T-helper 1 cell treated with Interleukin-12 subunit alpha and Interleukin-12 subunit beta and Interleukin-4 antibody, amounts not matched to agents 30 μg/mL and 1 μg/mL, for 36 hours (primary cell): ENCODE measurements around the gene NPRL2.
A peak's percentile ranks its signal among the peaks of the same experiment; 100 is the strongest.

Source experiments
- H3K27ac Mint-ChIP-seq: one replicate; pipeline ENCODE4 v1.8.0; 2021; ENCODE audit warnings: mild to moderate bottlenecking, mixed read lengths
- H3K27me3 Mint-ChIP-seq: one replicate; pipeline ENCODE4 v1.8.0; 2021; ENCODE audit warnings: low read depth, mixed read lengths
- H3K36me3 Mint-ChIP-seq: one replicate; pipeline ENCODE4 v1.8.0; 2021; ENCODE audit warnings: low read depth, mixed read lengths
- H3K4me1 Mint-ChIP-seq: one replicate; pipeline ENCODE4 v1.8.0; 2021; ENCODE audit warnings: low read depth, mixed read lengths
- H3K4me3 Mint-ChIP-seq: one replicate; pipeline ENCODE4 v1.8.0; 2021; ENCODE audit warnings: mild to moderate bottlenecking, moderate library complexity, mixed read lengths
- H3K9me3 Mint-ChIP-seq: one replicate; pipeline ENCODE4 v1.8.0; 2021; ENCODE audit warnings: mixed read lengths

The NPRL2 gene

GRCh38 chr3:50345586-50346234, 4.9 kb downstream of the NPRL2 start, which contains the start of gene ZMYND10:
TSS of gene ZMYND10 (minus strand) at chr3:50345732. CDS start at chr3:50345579, 153 bp downstream.
- peak within 1 kb of the TSS; percentile 36 for H3K27ac Mint-ChIP-seq
- no peaks in the 10 kb centered on the region for H3K9me3 Mint-ChIP-seq
- no peaks in the 10 kb centered on the region for H3K27me3 Mint-ChIP-seq
- H3K4me1 Mint-ChIP-seq = peaks cover 39% of the 10 kb centered on the region
- peak within 1 kb of the TSS; percentile 85 for H3K4me3 Mint-ChIP-seq
- peaks cover 20% of the 10 kb centered on the region for H3K36me3 Mint-ChIP-seq

- H3K36me3 Mint-ChIP-seq = peaks cover 18% of the 10 kb centered on the region
- no peaks in the 10 kb centered on the region for H3K27me3 Mint-ChIP-seq
- H3K4me1 Mint-ChIP-seq = peaks cover 34% of the 10 kb centered on the region
- no peak overlapping the region for H3K27ac Mint-ChIP-seq
- H3K9me3 Mint-ChIP-seq = no peaks in the 10 kb centered on the region
- H3K4me3 Mint-ChIP-seq = no peak overlapping the region
Measured at GRCh38 chr3:50345008-50345407, 5.6 kb downstream of the NPRL2 start.

DNA sequence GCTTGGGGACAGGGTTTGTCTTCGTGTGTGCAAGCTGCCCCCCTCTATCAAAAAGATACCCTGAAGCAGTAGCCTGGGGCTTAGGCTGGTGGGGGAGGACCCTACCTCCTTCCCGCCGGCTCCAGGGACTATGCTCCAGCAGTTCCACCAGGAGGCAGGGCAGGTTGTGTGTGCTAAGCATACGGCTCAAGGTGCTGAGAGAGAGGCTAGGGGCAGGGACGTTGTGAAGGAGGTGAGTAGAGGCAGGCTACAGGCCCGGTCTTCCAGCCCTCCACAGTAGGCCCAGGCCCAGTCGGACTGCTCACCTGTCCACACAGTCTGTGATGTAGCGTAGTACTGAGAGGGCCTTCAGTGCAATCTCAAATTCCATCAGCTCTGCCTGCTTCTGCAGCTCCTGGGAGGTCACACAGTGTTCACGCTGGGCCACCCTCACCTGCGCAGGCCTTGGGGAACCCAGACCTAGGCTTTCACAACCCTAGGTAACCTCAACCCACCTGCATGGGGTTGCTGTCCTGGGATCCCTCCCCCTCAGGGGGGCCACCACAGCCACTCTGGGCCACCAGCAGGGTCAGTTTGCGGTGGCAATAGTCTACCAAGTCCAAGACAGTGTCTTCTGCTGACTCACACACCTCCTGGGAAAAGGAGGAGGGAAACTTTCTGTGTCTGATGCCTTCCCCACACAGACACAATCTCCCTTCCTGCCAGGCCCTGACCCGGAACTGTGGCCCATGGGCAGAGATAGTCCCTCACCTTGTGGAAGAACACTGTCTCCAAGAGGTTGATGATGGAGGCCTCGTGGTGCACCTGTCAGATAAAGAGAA, 7.6 kb downstream of the NPRL2 start:
- H3K27me3 Mint-ChIP-seq = no peaks in the 10 kb centered on the region
- peaks cover 23% of the 10 kb centered on the region for H3K36me3 Mint-ChIP-seq
- H3K9me3 Mint-ChIP-seq = no peaks in the 10 kb centered on the region
- H3K4me3 Mint-ChIP-seq = no peak overlapping the region
- H3K27ac Mint-ChIP-seq = peak overlapping the region; percentile 41
- H3K4me1 Mint-ChIP-seq = peaks cover 35% of the 10 kb centered on the region

DNA sequence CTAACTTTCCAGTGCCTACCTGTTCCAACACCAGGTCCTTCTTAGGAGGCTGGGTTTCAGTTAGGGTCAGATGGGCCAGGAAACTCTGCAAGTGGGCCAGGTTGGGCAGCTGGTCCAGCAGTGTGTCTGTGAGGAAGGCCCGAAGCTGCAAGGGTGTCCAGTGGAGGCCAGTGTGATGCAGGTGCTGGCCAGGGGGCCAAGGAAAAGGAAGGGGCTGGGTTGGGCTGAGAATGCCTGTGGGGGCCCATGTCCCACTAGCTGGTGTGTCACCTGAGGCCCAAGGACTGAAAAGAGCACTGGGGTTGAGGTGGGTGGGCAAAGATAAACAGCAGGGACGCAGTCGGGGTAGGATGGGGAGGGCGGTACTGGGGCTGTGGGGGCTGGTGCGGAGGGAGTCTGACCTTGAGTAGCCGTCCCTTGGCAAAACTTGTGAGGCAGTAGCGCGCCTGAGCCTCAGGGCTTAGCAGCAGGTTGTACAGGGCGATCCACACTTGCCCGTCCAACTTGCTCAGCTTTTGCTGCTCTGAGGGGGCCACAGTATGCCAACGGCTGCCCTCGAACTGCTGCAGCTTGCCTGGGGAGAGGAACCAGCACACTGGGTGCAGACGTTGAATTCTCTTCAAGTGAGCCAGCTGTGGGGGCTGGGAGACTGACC, 8.5 kb downstream of the NPRL2 start:
- H3K9me3 Mint-ChIP-seq = no peaks in the 10 kb centered on the region
- H3K36me3 Mint-ChIP-seq = peaks cover 18% of the 10 kb centered on the region
- H3K27ac Mint-ChIP-seq = peak overlapping the region; percentile 62
- no peaks in the 10 kb centered on the region for H3K27me3 Mint-ChIP-seq
- H3K4me1 Mint-ChIP-seq = peaks cover 30% of the 10 kb centered on the region
- no peak overlapping the region for H3K4me3 Mint-ChIP-seq

- Mint-ChIP-seq H3K9me3 (no peaks in the 10 kb centered on the region), H3K27ac (peak overlapping the region; percentile 88), H3K36me3 (peaks cover 19% of the 10 kb centered on the region), H3K4me3 (peak overlapping the region; percentile 78), H3K27me3 (no peaks in the 10 kb centered on the region), H3K4me1 (peaks cover 31% of the 10 kb centered on the region)
Measured at GRCh38 chr3:50341537-50341936, 9.0 kb downstream of the NPRL2 start.

DNA sequence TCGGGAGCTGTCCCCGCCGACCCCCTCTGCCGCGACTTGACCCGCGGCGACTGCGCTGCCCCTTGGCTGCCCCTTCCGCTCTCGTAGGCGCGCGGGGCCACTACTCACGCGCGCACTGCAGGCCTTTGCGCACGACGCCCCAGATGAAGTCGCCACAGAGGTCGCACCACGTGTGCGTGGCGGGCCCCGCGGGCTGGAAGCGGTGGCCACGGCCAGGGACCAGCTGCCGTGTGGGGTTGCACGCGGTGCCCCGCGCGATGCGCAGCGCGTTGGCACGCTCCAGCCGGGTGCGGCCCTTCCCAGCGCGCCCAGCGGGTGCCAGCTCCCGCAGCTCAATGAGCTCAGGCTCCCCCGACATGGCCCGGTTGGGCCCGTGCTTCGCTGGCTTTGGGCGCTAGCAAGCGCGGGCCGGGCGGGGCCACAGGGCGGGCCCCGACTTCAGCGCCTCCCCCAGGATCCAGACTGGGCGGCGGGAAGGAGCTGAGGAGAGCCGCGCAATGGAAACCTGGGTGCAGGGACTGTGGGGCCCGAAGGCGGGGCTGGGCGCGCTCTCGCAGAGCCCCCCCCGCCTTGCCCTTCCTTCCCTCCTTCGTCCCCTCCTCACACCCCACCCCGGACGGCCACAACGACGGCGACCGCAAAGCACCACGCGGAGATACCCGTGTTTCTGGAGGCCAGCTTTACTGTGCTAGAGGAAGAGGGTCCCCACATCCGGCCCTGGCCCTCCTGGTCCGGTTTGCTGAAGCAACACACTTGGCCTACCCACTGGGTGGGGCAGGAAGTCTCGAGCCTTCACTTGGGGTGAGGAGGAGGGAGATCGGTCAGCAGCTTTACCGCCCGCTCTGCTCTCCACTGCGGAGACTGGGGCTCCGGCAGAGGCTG, 9.9 kb downstream of the NPRL2 start, which contains the start of gene RASSF1:
TSS of gene RASSF1 (minus strand) at position 389 of the 882 bp plus-strand sequence. CDS start at position 358, 31 bp downstream.
- Mint-ChIP-seq H3K4me1 (peaks cover 35% of the 10 kb centered on the region), H3K27me3 (no peaks in the 10 kb centered on the region), H3K9me3 (no peaks in the 10 kb centered on the region), H3K27ac (peak within 1 kb of the TSS; percentile 94), H3K4me3 (peak within 1 kb of the TSS; percentile 95), H3K36me3 (peaks cover 27% of the 10 kb centered on the region)

- H3K27me3 Mint-ChIP-seq = no peaks in the 10 kb centered on the region
- no peaks in the 10 kb centered on the region for H3K9me3 Mint-ChIP-seq
- H3K4me1 Mint-ChIP-seq = peaks cover 36% of the 10 kb centered on the region
- peak overlapping the region; percentile 95 for H3K4me3 Mint-ChIP-seq
- H3K36me3 Mint-ChIP-seq = peaks cover 31% of the 10 kb centered on the region
- H3K27ac Mint-ChIP-seq = peak overlapping the region; percentile 94
Measured at GRCh38 chr3:50340147-50340447, 10.5 kb downstream of the NPRL2 start.

GRCh38 chr3:50339485-50340146, 11.0 kb downstream of the NPRL2 start:
- no peaks in the 10 kb centered on the region for H3K9me3 Mint-ChIP-seq
- peaks cover 31% of the 10 kb centered on the region for H3K36me3 Mint-ChIP-seq
- peak overlapping the region; percentile 95 for H3K4me3 Mint-ChIP-seq
- no peaks in the 10 kb centered on the region for H3K27me3 Mint-ChIP-seq
- peaks cover 36% of the 10 kb centered on the region for H3K4me1 Mint-ChIP-seq
- peak overlapping the region; percentile 94 for H3K27ac Mint-ChIP-seq

DNA sequence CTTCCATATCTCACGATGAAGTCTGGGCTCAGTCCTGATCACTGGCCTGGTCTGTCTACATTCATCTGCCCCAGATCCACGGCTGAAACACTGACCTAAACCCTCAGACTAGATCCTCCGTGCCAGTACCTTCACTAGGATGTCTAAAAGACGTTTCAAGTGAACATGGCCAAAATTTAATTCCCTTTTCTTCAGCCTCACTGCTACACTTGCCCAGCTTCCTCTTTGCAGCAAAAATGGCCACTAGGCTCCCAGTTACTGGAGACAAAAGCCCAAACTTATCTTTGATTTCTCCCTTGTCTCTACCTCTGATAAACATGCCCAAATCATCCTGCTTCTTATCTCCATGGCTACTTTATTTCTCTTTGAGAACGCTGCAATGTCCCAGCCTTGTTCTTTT, 11.6 kb downstream of the NPRL2 start:
- H3K4me1 Mint-ChIP-seq = peaks cover 41% of the 10 kb centered on the region
- peak overlapping the region; percentile 94 for H3K27ac Mint-ChIP-seq
- no peaks in the 10 kb centered on the region for H3K9me3 Mint-ChIP-seq
- peaks cover 31% of the 10 kb centered on the region for H3K36me3 Mint-ChIP-seq
- no peaks in the 10 kb centered on the region for H3K27me3 Mint-ChIP-seq
- peak overlapping the region; percentile 95 for H3K4me3 Mint-ChIP-seq

DNA sequence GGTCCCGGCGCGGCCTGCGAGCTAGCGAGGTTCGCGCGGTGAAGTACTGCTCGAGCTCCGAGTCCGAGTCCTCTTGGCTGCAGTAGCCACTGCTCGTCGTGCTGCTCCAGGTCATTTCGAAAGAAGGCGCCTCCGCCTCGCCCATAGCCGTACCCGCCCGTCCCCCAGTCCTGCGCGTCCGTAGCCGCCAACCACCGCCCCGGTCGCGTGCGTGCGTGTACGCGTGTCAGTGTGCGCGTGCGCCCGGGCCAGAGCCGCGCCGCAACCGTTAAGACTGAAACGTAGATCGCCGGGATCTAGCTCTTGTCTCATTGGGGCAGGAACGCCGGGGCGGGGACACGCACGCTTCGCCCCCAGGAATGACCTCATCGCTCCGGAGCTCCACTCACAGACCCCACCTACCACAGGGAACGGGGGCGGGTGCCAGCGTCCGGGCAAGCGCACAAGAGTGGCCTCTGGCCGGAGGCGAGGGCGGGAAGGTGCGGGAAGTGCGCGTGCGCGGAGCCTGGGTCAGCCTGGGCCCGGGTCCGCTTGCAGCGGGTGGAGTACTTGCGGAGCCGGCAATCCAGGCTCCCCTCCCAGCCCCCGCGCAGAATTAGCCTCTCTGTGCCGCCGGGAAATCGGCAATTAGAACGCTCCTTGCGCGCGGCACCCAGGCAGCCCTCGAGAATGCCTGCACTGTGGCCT, 13.3 kb downstream of the NPRL2 start:
- Mint-ChIP-seq H3K4me3 (peak overlapping the region; percentile 95), H3K36me3 (peaks cover 31% of the 10 kb centered on the region), H3K27ac (peak overlapping the region; percentile 94), H3K9me3 (no peaks in the 10 kb centered on the region), H3K27me3 (no peaks in the 10 kb centered on the region), H3K4me1 (peaks cover 46% of the 10 kb centered on the region)

GRCh38 chr3:50336452-50337174, 14.0 kb downstream of the NPRL2 start:
- H3K27ac Mint-ChIP-seq = peak overlapping the region; percentile 94
- H3K27me3 Mint-ChIP-seq = no peaks in the 10 kb centered on the region
- peaks cover 47% of the 10 kb centered on the region for H3K4me1 Mint-ChIP-seq
- no peaks in the 10 kb centered on the region for H3K9me3 Mint-ChIP-seq
- H3K36me3 Mint-ChIP-seq = peaks cover 35% of the 10 kb centered on the region
- H3K4me3 Mint-ChIP-seq = peak overlapping the region; percentile 95

DNA sequence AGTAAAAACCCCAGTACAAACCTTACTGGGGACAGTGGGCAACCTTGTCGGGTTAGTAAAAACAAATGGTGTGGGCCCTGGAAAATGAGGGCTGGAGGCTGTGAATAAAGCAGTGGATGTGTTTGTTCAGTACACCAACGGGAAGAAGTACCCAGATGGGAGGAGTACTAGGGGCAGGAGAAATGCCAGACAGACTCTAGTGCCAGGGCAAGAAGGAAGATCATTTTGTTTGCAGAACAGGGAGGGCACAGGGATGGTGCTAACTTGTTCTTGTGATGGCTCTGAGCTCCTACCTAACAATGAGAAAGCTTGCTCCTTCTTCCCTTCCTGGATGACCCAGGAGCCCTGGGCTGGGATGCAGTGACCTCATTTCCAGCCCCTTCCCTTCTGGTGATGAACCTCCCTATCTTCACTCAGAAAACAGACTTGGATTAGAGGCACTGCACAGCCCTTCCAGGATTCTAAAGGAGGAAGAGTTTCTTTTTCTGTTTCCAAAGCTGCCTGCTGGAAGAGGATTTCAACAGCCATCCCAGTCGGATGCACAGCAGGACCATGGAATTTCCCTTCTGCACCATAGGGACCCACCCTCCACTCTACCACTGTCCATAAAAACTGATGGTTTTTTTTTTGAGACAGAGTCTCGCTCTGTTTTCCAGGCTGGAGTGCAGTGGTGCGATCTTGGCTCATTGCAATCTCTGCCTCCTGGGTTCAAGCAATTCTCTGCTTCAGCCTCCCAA, 16.1 kb downstream of the NPRL2 start:
- Mint-ChIP-seq H3K27me3 (no peaks in the 10 kb centered on the region), H3K36me3 (peaks cover 39% of the 10 kb centered on the region), H3K4me3 (peak overlapping the region; percentile 49), H3K27ac (peak overlapping the region; percentile 22), H3K4me1 (peaks cover 36% of the 10 kb centered on the region), H3K9me3 (no peaks in the 10 kb centered on the region)
